ENCODE data around the gene TTLL12.

Gene TTLL12

DNA sequence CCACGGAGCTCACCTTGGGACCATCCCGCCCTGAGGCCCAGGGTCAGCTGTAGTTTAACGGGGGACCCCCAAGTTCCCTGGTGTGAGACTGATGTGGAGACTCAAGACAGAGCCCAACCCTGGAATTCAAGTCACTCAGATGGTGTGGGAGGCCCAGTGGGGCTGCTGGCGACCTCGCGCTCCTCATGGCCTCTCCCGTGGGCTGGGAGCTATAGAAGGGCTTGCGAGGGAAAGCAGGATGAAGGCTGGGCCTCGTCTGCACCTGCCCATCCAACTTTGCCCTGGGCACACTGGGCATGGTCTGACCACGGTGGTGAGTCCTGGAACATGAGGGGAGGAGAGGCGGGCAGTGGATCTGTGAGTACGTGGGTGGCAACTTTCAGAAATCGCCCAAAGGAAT is 13.6 kb upstream of the TTLL12 start:
- DNase-seq (ENCODE audit: low read depth in 1 of 2, low spot score in 1 of 2): no peak

DNA sequence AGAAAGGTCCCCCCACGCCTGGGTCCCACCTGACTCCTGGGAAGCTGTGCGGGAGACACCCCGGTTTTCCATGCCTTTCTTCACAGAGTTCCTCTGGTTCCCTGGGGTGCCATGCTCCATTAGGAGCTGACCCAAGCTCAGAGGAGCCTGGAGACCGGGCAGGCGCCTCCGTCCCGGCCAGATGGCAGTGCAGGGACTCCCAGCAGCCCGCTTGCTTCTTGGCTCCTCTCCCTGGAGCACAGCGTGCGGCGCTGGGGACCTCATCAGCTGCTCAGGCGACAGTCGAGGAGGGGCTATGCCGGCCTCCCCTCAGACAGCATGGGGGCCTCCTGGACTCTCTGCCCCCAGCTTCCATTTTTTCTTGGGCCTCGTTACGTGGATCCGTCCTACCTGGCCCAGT is 13.1 kb upstream of the TTLL12 start:
- DNase-seq (ENCODE audit: low read depth in 1 of 2, low spot score in 1 of 2): no peak

DNA sequence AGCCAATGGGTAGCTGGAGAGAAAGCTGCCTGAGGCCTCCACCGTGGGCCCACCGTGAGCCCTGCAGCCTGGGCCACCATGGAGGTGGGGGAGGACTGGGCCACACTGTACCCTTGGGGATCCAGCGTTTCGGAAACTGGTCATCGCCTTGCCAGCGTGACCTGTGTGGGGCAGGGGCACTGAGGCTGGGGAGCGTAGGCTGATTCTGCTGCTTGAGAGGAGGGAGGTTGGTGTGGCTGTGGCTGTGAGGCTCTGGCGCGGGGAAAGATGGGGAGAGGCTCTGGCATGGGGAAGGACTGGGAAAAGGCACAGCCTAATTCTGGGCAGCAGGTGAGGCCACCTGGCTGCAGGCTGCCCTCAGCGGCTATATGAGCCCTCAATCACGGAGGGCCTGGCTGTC is 12.6 kb upstream of the TTLL12 start:
- no peak for DNase-seq (ENCODE audit: low read depth in 1 of 2, low spot score in 1 of 2)

DNA sequence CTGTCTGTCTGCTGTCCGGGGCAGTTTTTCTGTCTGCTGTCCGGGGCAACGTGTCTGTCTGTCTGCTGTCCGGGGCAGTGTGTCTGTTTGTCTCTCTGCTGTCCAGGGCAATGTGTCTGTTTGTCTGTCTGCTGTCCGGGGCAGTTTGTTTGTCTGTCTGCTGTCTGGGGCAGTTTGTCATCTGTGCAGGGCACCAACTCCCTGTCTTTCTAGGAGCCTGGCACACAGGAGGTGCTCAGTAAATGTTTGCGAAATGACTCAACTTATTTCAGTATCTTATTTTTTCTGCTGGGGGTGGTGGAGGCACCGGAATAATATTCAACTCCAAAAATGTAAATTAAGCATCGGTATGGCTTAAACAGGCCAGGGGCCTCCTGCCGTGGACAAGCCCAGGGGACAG is 12.0 kb upstream of the TTLL12 start:
- no peak for DNase-seq (ENCODE audit: low read depth in 1 of 2, low spot score in 1 of 2)

DNA sequence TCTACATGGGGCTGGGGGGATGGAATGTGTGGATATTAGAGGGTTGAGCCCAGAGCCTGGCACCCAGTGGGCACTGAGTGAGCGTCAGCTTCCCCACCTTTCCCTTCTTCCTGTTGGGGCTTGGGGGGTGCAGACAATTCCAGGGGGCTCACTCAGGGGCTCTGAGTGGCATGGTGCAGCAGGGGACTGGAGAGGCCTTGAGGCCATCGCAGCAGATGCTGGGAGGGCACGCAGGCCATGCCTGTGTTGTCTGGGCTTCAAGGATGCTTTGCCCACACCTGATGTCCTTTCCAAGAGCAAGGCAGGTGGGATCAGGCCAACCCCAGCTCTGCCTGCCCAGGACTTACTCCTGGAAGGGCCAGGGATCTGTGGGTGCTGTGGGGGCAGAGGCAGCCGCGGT is 11.2 kb upstream of the TTLL12 start:
- no peak for DNase-seq (ENCODE audit: low read depth in 1 of 2, low spot score in 1 of 2)

DNA sequence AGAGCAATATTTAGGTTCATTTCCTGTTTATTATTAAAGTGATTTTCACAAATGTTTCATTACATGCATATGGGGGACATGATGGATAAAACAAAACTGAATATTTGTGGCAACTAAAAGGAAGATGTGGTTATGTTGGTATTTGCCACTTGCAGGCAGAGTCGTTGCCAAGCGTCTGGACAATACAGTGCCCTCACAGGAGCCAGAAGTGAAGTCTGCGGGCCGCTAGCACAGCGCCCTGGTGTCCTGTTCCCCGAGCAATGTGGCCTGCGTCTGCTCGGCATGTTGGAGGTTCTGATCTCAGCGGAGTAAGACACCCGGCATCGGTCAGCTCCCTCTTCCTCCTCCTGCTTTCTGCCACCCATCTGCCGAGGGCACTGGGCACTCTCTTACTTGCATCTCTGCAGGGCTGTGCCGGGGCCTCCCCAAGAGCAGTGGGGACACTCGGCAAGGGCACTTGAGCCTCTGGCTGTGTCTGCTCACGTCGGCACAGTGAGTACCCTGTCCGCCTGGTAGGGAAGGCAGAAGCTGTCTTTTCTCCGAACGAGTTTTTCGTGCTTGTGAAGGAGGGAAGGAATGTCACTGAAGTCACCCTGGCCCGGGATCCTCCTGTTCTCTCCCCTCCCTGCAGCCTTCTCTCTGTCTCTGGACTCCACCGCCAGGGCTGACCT is 10.5 kb upstream of the TTLL12 start:
- no peak for DNase-seq (ENCODE audit: low read depth in 1 of 2, low spot score in 1 of 2)

DNA sequence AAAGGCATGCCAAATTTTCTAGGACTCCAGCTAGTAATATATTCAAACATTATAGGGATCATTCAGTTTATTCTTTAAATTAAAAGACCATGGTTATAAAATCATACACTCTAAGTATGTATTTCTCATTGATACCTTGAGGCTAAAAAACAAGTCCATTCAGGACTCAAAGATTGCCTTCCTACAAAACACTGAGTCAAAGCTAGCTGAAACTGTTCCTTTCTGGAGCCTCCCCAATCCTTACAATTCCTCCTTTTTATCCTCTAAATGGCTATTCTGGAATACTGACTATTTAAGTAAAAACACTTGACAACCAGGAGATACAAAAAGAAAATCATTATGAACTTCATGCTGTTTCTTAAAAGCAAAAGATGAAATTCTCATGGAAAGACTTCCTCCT is 4.9 kb upstream of the TTLL12 start:
- DNase-seq (ENCODE audit: low read depth in 1 of 2, low spot score in 1 of 2): no peak

DNA sequence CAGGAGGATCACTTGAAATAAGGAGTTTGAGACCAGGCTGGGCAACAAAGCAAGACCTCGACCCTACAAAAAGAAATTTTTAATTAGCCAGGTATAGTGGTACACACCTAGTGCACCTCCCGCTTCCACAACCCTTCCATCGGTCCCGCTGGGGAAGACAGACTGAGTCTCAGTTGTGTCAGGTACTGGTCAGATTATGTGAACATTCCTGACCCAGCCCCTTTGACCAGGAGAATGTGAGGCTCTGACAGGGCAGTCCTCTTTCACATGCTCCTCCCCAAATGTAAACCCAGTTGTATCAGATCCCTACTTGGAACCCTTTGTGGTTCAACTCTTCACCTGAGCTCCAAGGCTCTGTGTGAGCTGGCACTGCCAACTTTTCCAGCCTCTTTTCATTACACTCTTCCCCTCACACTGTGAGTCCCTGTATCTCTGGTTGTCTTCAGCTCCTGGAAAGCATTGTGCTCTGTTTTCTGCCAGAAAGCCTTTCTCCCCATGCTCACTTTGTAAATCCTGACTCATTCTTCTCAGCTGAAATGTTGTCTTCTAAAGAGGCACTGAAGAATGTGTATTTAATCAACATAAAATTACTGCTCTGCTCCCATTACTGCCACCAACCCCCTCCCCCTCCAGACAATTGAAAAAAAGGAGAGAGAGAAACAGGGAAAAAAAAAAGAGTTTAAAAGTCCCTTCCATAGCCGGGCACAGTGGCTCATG is 2.1 kb upstream of the TTLL12 start:
- DNase-seq (ENCODE audit: low read depth in 1 of 2, low spot score in 1 of 2): no peak

DNA sequence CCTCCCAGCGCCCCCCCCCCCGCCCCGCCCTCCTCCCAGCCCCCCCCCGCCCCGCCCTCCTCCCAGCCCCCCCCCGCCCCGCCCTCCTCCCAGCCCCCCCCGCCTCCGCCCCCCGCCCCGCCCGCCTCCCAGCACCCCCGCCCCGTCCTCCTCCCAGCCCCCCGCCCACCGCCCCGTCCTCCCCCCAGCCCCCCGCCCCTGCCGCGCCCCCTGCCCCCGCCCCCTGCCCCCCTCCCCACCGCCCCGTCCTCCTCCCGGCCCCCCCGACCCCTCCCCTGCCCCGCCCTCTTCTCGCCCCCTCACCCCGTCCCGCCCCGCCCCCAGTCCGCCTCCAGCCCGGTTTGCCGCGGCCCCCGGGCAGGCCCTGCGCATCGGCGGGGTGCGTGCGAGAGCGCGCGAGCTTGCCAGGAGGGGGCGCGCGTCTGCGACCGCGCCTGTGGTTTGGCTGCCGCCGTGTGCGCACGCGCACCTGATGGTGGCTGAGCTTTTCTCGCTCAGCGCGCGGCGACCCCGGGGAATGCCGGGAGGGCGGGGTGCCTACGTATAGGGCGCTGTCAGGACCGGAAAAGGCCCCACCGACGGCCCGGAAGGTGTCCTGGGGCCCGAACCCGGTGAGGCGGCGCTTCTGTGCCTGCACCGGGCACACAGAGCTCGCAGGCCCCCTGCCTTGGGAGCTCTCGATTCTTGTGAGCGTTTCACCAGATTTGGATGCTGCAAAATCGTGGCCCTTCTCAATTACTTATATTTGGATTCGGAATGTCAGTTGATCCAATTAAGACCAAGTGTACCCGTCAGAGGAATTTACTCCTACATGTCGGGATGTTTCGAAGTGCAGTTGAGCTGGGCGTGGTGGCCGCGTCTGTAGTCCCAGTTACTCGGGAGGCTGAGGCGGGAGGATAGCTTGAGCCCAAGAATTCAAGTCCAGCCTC is 501 bp upstream of the TTLL12 start:
- DNase-seq (ENCODE audit: low read depth in 1 of 2, low spot score in 1 of 2): peak; percentile 91 to 97

DNA sequence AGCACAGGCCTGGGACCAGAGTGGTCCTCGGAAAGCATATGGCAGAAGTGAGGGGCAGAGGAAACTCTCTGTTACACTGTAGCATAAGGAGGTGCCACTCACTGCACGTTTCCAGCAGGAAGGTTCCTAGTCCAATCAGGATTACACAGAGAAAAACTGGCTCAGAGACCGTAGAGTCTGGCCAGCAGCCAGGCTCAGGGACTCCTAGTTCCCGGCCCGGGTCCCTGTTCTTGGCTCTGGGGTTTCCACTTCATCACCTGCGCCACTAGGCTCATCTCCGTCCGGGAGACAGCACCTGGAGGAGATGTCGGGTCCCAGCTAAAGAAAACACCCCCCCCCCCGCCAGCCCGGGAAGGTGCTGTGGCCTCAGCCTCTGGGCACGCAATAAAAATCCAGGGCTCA is 1.1 kb downstream of the TTLL12 start:
- DNase-seq (ENCODE audit: low read depth in 1 of 2, low spot score in 1 of 2): no peak

DNA sequence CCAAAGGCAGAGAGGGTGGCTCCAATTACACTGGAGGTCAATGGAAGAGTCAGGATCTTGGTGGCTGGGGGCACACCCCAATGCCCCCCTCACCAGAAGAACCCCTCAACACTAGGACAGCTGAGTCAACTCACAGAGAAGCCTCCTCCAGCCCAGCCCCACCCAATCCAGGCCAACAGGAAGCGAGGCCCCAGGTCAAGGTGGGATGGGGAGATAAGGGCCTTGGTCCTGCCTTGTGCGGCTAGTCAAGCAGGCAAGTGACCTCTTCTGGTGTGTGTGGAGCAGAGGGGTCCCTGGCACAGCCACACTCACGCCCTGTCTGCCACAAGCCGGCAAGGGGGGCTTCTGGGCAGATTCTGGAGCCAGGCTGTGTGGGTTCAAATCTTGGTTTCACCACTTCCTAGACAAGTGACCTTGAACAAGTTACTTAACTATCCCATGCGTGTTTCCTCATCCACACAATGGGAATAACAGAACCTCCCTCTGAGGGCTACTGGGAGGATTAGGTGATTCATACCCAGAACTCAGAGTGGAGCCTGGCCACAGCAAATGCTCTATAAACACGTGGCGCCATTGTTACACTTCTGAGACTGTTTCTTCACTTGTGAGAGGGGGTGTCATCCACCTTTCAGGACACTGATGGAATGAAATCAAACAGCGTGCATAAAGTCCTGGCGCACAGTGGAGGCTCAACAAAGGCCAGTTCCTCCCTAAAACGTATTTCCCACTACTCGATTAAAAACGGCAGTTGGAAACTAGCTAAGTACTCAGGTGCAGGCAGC is 3.2 kb downstream of the TTLL12 start:
- DNase-seq (ENCODE audit: low read depth in 1 of 2, low spot score in 1 of 2): no peak

DNA sequence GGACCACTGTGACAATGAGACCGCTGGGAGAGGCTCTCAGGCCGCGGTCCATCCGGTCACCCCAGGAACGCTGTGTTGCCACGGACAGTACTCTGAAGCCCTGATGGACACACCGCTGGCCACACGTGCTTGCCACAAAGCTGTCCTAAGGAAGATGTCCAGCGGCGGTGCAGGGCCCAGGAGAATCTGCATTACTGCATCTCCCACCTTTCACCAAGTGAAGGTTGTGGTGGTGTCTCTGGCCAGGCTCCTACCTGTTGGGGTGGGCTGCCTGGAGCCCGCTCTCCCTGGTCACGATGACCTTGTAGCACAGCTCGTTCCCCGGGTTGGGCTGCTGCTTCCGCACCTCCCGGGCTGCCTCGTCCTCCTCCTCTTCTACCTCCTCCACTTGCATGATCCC is 4.2 kb downstream of the TTLL12 start:
- no peak for DNase-seq (ENCODE audit: low read depth in 1 of 2, low spot score in 1 of 2)

DNA sequence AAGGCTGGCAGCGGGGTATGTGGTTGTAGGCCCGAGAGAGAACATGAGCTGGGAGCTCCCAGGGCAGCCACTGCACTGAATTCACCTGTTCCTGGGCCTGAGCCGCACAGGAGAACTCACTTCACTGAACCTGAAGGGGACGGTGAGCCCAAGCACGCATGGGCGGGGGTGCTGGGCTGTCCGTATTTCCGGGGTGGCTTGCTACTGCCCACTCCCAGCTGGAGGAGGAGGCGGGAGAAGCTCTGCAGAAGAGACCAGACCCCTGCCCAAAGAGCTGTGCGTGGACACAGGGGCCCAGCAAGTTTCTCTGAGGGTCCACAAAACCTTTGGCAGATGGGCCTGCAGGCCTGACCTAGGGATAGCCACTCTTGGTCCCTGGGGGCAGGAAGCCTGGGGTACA is 4.8 kb downstream of the TTLL12 start:
- DNase-seq (ENCODE audit: low read depth in 1 of 2, low spot score in 1 of 2): no peak

DNA sequence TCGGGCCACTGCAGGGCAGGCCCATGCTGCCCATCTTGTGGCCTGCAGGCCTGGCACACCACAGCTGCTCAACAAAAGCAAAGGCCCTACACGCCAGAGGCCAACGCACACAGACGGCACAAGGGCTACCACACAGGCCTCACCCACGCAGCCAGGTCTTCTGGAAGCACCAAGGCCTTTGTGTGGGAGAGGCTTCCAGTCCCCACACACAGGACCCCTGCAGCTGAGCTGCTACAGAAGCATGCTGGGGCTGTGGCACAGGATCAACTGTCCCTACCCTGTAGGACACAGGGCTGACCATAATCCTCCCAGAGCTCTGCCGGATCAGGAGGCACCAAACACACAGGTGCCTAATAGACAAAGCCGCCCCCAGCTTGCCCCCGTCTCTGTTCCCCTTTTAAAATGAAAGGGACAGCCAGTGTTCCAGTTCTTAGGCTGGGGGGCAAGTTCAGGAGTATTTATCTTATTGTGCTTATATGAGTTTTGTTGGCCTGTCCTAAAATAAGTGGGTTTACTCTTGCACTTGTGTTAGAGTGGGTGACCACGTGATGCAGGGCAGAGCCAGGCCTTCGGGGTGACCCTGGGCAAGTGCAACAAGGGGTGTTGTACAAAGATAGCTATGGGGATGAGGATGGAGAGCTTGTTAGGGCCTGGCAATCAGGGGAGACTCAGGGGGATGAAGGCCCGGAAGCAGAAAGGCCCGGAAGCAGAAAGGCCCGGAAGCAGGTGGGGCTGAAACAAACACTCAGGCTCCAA is 5.4 kb downstream of the TTLL12 start:
- DNase-seq (ENCODE audit: low read depth in 1 of 2, low spot score in 1 of 2): no peak

DNA sequence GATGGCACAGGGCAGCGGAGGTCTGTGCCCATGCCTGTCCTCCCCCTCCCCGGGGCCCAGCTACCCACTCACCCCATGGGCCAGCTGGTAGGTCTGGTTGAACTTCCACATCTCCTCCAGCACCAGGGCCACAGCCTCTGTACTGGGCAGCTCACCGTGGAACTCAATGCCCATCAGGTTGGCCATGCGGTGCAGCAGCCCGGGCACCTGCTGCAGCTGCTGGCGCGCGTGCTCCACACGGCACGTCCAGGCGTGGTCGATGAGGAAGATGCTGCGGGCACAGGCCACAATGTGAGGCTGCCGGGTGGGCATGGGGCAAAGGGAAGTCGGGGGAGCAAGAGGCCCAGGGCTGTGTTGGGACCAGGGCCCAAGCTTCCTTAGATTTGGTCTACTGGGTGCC is 6.3 kb downstream of the TTLL12 start:
- no peak for DNase-seq (ENCODE audit: low read depth in 1 of 2, low spot score in 1 of 2)

DNA sequence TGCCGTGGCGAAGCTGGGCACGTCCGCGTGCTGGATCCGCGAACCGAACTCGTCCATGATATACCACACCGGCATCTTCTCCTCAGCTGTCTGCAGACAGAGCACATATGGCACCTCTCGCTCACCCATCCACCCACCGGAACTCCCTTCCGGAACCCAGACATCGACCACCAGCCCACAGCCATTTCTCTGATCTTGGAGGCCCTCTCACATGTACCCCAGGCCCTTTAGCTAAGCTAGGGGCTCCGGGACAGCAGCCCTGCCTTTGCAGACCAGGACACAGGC is 7.1 kb downstream of the TTLL12 start:
- DNase-seq (ENCODE audit: low read depth in 1 of 2, low spot score in 1 of 2): no peak

DNA sequence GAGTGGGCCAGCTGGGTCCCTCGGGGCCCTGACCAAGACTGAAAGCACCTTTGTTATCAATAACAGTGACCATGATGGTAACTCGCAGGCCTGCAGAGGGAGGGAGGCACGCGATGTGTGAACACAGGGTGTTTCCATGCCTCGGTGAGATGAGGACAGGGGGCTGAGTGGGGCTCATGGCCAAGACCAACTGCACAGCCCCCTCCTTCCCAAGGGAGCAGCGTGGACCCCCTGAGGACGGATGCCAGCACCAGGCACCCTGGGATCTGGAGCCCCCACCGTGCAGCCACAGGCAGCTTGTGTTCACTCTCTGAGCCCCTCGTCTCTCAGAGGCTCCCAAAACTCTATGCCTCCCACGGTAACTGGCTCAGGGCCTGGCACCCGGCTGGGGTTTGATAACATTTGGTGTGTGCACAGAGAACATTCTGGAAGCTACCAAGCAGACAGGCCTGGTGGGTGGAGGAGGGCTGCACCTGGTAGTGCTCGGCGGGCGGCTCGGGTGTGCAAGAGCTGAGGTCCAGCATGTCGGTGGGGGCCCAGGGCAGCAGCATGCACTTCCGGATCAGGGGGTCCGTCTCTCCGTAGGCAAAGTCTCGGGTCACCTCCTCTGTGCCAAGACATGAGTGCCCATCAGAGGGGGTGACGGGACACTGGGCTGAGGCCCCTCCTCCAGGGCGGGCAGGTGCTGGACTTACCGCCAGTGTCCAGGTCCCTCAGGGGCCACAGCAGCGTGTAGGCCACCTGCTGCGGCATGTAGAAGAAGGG is 7.6 kb downstream of the TTLL12 start:
- DNase-seq (ENCODE audit: low read depth in 1 of 2, low spot score in 1 of 2): no peak

DNA sequence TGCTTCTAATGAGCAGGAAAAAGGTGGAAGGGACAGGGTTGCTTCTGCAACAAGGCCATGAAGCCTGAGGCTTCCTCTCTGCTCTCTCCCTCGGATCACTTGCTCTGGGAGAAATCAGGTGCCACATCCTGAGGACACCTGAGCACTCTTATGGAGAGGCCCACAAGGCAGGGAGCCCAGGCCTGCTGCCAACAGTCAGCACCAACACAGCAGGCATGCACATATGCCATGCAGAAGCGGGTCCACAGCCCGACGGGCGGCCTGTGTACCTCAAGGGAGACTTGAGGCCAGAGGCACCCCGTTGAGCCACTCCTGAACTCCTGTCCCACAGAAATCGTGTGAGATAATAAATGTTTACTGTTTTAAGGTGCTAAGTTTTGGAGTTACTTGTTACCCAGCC is 9.5 kb downstream of the TTLL12 start:
- DNase-seq (ENCODE audit: low read depth in 1 of 2, low spot score in 1 of 2): no peak

DNA sequence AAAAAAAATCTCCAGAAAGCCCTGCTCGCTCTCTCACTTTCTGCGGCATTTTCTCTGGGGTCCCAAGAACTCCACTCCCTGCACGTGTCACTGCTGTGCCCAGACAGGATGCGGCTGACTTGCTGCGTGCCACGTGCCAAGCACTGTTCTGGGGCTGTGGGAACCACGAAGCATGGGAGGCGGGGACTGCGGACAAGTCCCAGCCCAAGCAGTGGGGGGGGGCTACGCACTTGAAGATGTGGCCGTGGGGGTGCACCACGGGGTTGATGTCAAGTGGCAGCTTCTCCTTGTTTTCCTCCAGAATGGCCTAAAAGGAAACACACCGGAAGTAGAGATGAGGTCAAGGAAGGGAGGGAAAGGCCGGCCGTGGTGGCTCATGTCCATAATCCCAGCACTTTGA is 10.8 kb downstream of the TTLL12 start:
- no peak for DNase-seq (ENCODE audit: low read depth in 1 of 2, low spot score in 1 of 2)

DNA sequence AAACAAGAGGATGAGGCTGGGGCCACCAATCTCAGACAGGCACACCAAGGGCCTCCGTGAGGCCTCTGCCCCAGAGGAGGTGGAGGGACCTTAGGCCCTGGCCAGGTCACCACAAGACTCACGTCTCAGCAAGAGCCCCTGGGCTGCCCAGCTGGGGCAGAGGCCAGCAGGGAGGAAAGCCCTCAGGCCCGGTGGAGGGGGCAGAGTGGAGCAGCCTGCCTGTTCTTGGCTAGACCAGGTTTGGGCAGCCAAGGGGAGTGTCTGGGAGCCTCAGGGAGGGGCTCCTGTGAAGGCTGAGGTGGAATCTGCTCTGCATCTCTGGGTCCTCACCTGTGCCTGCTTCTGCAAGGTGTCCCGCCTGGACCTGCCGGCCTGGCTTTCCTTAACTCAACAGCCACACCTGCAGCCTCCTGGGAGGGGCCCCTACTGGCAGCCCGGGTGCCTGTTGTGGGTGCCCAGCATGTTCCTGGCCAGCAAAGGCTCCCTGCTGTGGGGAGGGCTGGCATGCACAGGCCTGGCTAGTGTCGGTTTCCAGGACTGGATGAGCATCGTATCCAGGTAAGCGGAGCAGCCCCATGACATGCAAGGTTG is 11.9 kb downstream of the TTLL12 start:
- no peak for DNase-seq (ENCODE audit: low read depth in 1 of 2, low spot score in 1 of 2)

Measured in activated T-helper 1 cell treated with anti-CD3 and anti-CD28 coated beads, Interleukin-2, amount 50 U/mL, for 16 hours (primary cell).